HCT116 (cell line): Measurements from ENCODE around the gene DDT. TPM values are rescaled to one million over a fixed set of nuclear protein-coding genes. Genes with fewer than 3 reads are reported as not detected.

ENCODE experiments used
- ATAC-seq: fragments of 200-7000 bp; cut with Tn5 transposase; 2 replicates; pipeline ENCODE4 v1.9.1; 2020; ENCODE audit warnings: mild to moderate bottlenecking, moderate library complexity
- BruUV-seq: library from RNA; stranded (reverse); fragments of 400-500 nt; replicated peaks from 2 replicates; lab custom pipeline; 2021; lab: Mats Ljungman, UMichigan
- CTCF ChIA-PET: fragments of 300-600 bp; sonication (Branson Sonifier 250); formaldehyde crosslinking; loops from one replicate; lab custom pipeline; 2021; ENCODE audit warnings: antibody characterized with exemption; lab: Charles Lee
- POLR2A ChIA-PET: fragments of 300-600, 350-600 bp; sonication (Branson Sonifier 250); formaldehyde crosslinking; loops from one replicate; lab custom pipeline; 2021; ENCODE audit warnings: antibody characterized with exemption; lab: Charles Lee
- RAD21 ChIA-PET, 2 experiments: fragments of 300-600 bp; sonication (Branson Sonifier 250); formaldehyde crosslinking; loops; one replicate each; lab custom pipeline; 2023; ENCODE audit warnings: low total read pairs in 2 of 2; ENCODE audit not compliant: uncharacterized antibody in 2 of 2, unreplicated experiment in 2 of 2, low non-redundant PET in 1 of 2; lab: Charles Lee
- DNase-seq: peaks from one replicate; pipeline ENCODE4 v3.0.0-alpha.2; 2010; ENCODE audit warnings: low read depth, low spot score
- H2AFZ ChIP-seq: fragments of 200-600 bp; shearing (Covaris generic), sonication (generic); 2 replicates; pipeline ENCODE4 v1.6.1; 2017; ENCODE audit warnings: low read depth, mixed run types, mixed read lengths, antibody characterized with exemption, low read length; ENCODE audit not compliant: poor library complexity, severe bottlenecking
- H3K27ac ChIP-seq: 2 replicates; pipeline ENCODE4 v1.5.1; 2012; ENCODE audit warnings: low read depth, low read length
- H3K27me3 ChIP-seq: fragments of 200-600 bp; sonication (generic); 2 replicates; pipeline ENCODE4 v1.6.1; 2016; ENCODE audit warnings: mixed run types, low read length, mixed read lengths; ENCODE audit not compliant: insufficient read depth
- H3K36me3 ChIP-seq, 2 experiments: fragments of 200-500 bp in 1 of 2; fragments of 200-600 bp in 1 of 2; sonication (Bioruptor generic) in 1 of 2; sonication (generic) in 1 of 2; 2 replicates each; pipeline versions ENCODE4 v1.5.1 to v1.6.1; 2014 to 2016; ENCODE audit warnings: low read length in 2 of 2, inconsistent platforms in 1 of 2, mixed read lengths in 1 of 2, mixed run types in 1 of 2; ENCODE audit not compliant: insufficient read depth in 2 of 2, control insufficient read depth in 1 of 2
- H3K4me1 ChIP-seq, 2 experiments: fragments of 200-600 bp in 1 of 2; sonication (generic) in 1 of 2; 2 replicates each; pipeline versions ENCODE4 v1.5.1 to v1.6.1; 2012 to 2017; ENCODE audit warnings: low read length in 2 of 2, inconsistent platforms in 1 of 2, mild to moderate bottlenecking in 1 of 2, mixed read lengths in 1 of 2, mixed run types in 1 of 2, moderate library complexity in 1 of 2; ENCODE audit not compliant: insufficient read depth in 2 of 2, control insufficient read depth in 1 of 2
- H3K4me2 ChIP-seq: fragments of 200-600 bp; sonication (generic); 2 replicates; pipeline ENCODE4 v1.6.1; 2017; ENCODE audit warnings: mixed run types, low read length, mixed read lengths
- H3K4me3 ChIP-seq, 2 experiments: fragments of 200-600 bp in 1 of 2; sonication (generic) in 1 of 2; replicated peaks in 1 of 2; 2 replicates each; pipeline ENCODE4 v1.5.1; 2011 to 2016; ENCODE audit warnings: low read length in 2 of 2, control low read depth in 1 of 2, low read depth in 1 of 2, mild to moderate bottlenecking in 1 of 2, mixed read lengths in 1 of 2, mixed run types in 1 of 2
- H3K79me2 ChIP-seq: fragments of 200-600 bp; sonication (generic); 2 replicates; pipeline ENCODE4 v1.6.1; 2017; ENCODE audit warnings: mild to moderate bottlenecking, mixed run types, low read length, moderate library complexity, mixed read lengths; ENCODE audit not compliant: insufficient read depth
- H3K9ac ChIP-seq: fragments of 200-600 bp; sonication (generic); 2 replicates; pipeline ENCODE4 v1.6.1; 2016; ENCODE audit warnings: low read length, mixed read lengths
- H3K9me2 ChIP-seq: fragments of 200-600 bp; sonication (generic), shearing (Covaris generic); 2 replicates; pipeline ENCODE4 v1.6.1; 2017; ENCODE audit warnings: mixed run types, mild to moderate bottlenecking, moderate library complexity; ENCODE audit not compliant: insufficient read depth
- H3K9me3 ChIP-seq, 2 experiments: fragments of 200-500 bp in 1 of 2; fragments of 200-600 bp in 1 of 2; sonication (Bioruptor generic) in 1 of 2; sonication (generic) in 1 of 2; 2 replicates each; pipeline ENCODE4 v1.6.1; 2014 to 2017; ENCODE audit warnings: low read length in 2 of 2, mixed read lengths in 2 of 2, inconsistent platforms in 1 of 2, low read depth in 1 of 2, mild to moderate bottlenecking in 1 of 2, mixed run types in 1 of 2, moderate library complexity in 1 of 2; ENCODE audit not compliant: control insufficient read depth in 1 of 2, insufficient read depth in 1 of 2
- H4K20me1 ChIP-seq: fragments of 200-600 bp; sonication (generic), shearing (Covaris generic); 2 replicates; pipeline ENCODE4 v1.6.1; 2017; ENCODE audit warnings: mixed run types, mild to moderate bottlenecking, moderate library complexity; ENCODE audit not compliant: insufficient read depth
- ATF3 ChIP-seq: IDR thresholded peaks from 2 replicates; pipeline ENCODE4 v1.6.1; 2012
- CBX3 ChIP-seq: IDR thresholded peaks from 2 replicates; pipeline ENCODE4 v1.6.1; 2012; ENCODE audit warnings: low read depth
- CEBPB ChIP-seq: IDR thresholded peaks from 2 replicates; pipeline ENCODE4 v1.6.1; 2012; ENCODE audit warnings: low read depth
- CTCF ChIP-seq, 3 experiments: fragments of 200-600 bp in 1 of 3; sonication (generic) in 1 of 3; IDR thresholded peaks in 2 of 3; conservative IDR thresholded peaks in 1 of 3; 2 replicates each; pipeline ENCODE4 v1.5.1; 2012 to 2017; ENCODE audit warnings: low read depth in 2 of 3, low read length in 2 of 3, antibody characterized with exemption in 1 of 3, borderline replicate concordance in 1 of 3, control low read depth in 1 of 3, mild to moderate bottlenecking in 1 of 3, mixed read lengths in 1 of 3, mixed run types in 1 of 3, moderate library complexity in 1 of 3; ENCODE audit not compliant: insufficient read depth in 1 of 3
- EGR1 ChIP-seq: IDR thresholded peaks from 2 replicates; pipeline ENCODE4 v1.6.1; 2012; ENCODE audit warnings: low read depth
- EZH2 ChIP-seq: fragments of 200-600 bp; sonication (generic); IDR thresholded peaks from 2 replicates; pipeline ENCODE4 v1.6.1; 2017; ENCODE audit warnings: antibody characterized with exemption, mixed run types
- EZH2phosphoT487 ChIP-seq: fragments of 200-600 bp; IDR thresholded peaks from 2 replicates; pipeline ENCODE4 v1.6.1; 2018; ENCODE audit warnings: antibody characterized with exemption, borderline replicate concordance
- FOSL1 ChIP-seq: IDR thresholded peaks from 2 replicates; pipeline ENCODE4 v1.6.1; 2012; ENCODE audit warnings: low read depth
- JUND ChIP-seq: IDR thresholded peaks from 2 replicates; pipeline ENCODE4 v1.6.1; 2012
- MAX ChIP-seq: IDR thresholded peaks from 2 replicates; pipeline ENCODE4 v1.6.1; 2012
- POLR2A ChIP-seq: IDR thresholded peaks from 2 replicates; pipeline ENCODE4 v1.7.0; 2011; ENCODE audit warnings: borderline replicate concordance; ENCODE audit not compliant: insufficient read depth, insufficient read length; ENCODE audit errors: extremely low read depth
- POLR2AphosphoS5 ChIP-seq: IDR thresholded peaks from 2 replicates; pipeline ENCODE4 v1.6.1; 2011; ENCODE audit warnings: mild to moderate bottlenecking, low read depth, low read length, moderate library complexity
- SIN3A ChIP-seq: IDR thresholded peaks from 2 replicates; pipeline ENCODE4 v1.6.1; 2012; ENCODE audit warnings: low read depth
- SRF ChIP-seq: IDR thresholded peaks from 2 replicates; pipeline ENCODE4 v1.6.1; 2012; ENCODE audit warnings: low read depth
- YY1 ChIP-seq: IDR thresholded peaks from 2 replicates; pipeline ENCODE4 v1.6.1; 2011; ENCODE audit warnings: low read length, low read depth, moderate library complexity, mild to moderate bottlenecking; ENCODE audit not compliant: insufficient replicate concordance; ENCODE audit errors: extremely low read depth
- ZNF274 ChIP-seq: fragments of 200-500 bp; sonication (Bioruptor generic); IDR thresholded peaks from 2 replicates; pipeline ENCODE4 v1.6.1; 2014; ENCODE audit warnings: mild to moderate bottlenecking, low read depth, low read length, inconsistent platforms
- intact Hi-C: fragments of 100-400 bp; cut with micrococcal nuclease; formaldehyde crosslinking; loops from 2 replicates; pipeline ENCODE4 v1.10.0; 2022
- total RNA-seq: library from RNA; stranded (reverse); gene quantifications from one replicate; pipeline ENCODE4 v1.2.1, GENCODE V29; 2021; ENCODE audit not compliant: unreplicated experiment

The DDT gene
- total RNA-seq, 1 experiment from 2014 or later = 217 TPM

- Histone ChIP-seq H4K20me1 (no peaks in the 10 kb centered on the region), H3K9me2 (no peaks in the 10 kb centered on the region), H2AFZ (no peak overlapping the region), H3K4me1 (peaks cover 0 to 2% of the 10 kb centered on the region in 2 experiments; a peak in 1 of 4 replicates), H3K9ac (no peak overlapping the region), H3K27ac (no peak overlapping the region), H3K9me3 (no peaks in the 10 kb centered on the region), H3K79me2 (no peaks in the 10 kb centered on the region), H3K4me2 (no peak overlapping the region), H3K4me3 (no peak overlapping the region), H3K36me3 (no peaks in the 10 kb centered on the region), H3K27me3 (no peaks in the 10 kb centered on the region)
- intact Hi-C loops = no loop called here
- ChIA-PET POLR2A (no interaction called here), CTCF (interaction anchor here (1.3 kb wide), 1 partner anchor 9 kb away, joined by 5 read pairs; no protein-coding TSS in a partner anchor), RAD21 (no interaction called here)
- DNase-seq (no peak), ATAC-seq (no peak)
- TF ChIP-seq JUND (no peak), POLR2AphosphoS5 (no peak)
- no TSS peak for BruUV-seq
These were observed 35.8 kb downstream of the DDT start for GRCh38 chr22:23938328-23939016.

GRCh38 chr22:23926561-23926960 lies 47.7 kb downstream of the DDT start:
- Histone ChIP-seq H3K79me2 (no peaks in the 10 kb centered on the region), H2AFZ (no peak overlapping the region), H3K36me3 (no peaks in the 10 kb centered on the region), H3K4me2 (no peak overlapping the region), H3K4me1 (peaks cover under 1 to 4% of the 10 kb centered on the region in 2 experiments; a peak in 2 of 4 replicates), H3K9me2 (no peaks in the 10 kb centered on the region), H3K27me3 (no peaks in the 10 kb centered on the region), H3K27ac (no peak overlapping the region), H3K9ac (no peak overlapping the region), H3K9me3 (peaks cover 8 to 18% of the 10 kb centered on the region in 2 experiments; a peak in 2 of 4 replicates), H4K20me1 (no peaks in the 10 kb centered on the region), H3K4me3 (no peak overlapping the region)
- ChIA-PET RAD21 (no interaction called here), POLR2A (no interaction called here), CTCF (no interaction called here)
- TF ChIP-seq CBX3 (no peak), EGR1 (no peak), JUND (no peak), YY1 (no peak), ATF3 (no peak), EZH2phosphoT487 (no peak), POLR2A (no peak), CTCF (IDR thresholded peaks at IDR 0.05 in 2 of 3, conservative IDR thresholded peaks at IDR 0.05 in 1 of 3; ENCODE audit: borderline replicate concordance in 1 of 3, insufficient read depth in 1 of 3, low read depth in 2 of 3, low read length in 2 of 3) (no peak), MAX (no peak), SIN3A (no peak), EZH2 (no peak), SRF (no peak), ZNF274 (no peak), FOSL1 (no peak), CEBPB (no peak)
- no peak for DNase-seq
- no TSS peak for BruUV-seq
- no peak for ATAC-seq
- intact Hi-C loops = no loop called here
